Epithelial cell of proximal tubule (primary cell): Measurements from ENCODE around the gene POSTN. TPM values are rescaled to one million over a fixed set of nuclear protein-coding genes. Genes with fewer than 3 reads are reported as not detected.
"Not testable (repeated sequence)": the region's sequence is repeated elsewhere in the genome, so short reads cannot be mapped to it uniquely, and the experiment has no call there.

ENCODE experiments used
- DNase-seq: peaks from one replicate; pipeline ENCODE4 v3.0.0-alpha.2; 2011; ENCODE audit warnings: low read depth
- H3K4me3 ChIP-seq: 2 replicates; pipeline ENCODE4 v1.5.1; 2011; ENCODE audit warnings: low read depth, mild to moderate bottlenecking, low read length
- total RNA-seq: library from RNA; depleted of rRNA; stranded (reverse); fragments of >200 nt; gene quantifications from 2 replicates; pipeline ENCODE4 v1.2.3, GENCODE V29; 2015
- TF ChIP-seq, protein P1 (sequence below): conservative IDR thresholded peaks from 2 replicates; pipeline ENCODE4 v1.5.1; 2012; ENCODE audit warnings: low read depth, mild to moderate bottlenecking, low read length

The POSTN gene
- total RNA-seq, 1 donor from 2014 or later = 0.52 TPM

DNA sequence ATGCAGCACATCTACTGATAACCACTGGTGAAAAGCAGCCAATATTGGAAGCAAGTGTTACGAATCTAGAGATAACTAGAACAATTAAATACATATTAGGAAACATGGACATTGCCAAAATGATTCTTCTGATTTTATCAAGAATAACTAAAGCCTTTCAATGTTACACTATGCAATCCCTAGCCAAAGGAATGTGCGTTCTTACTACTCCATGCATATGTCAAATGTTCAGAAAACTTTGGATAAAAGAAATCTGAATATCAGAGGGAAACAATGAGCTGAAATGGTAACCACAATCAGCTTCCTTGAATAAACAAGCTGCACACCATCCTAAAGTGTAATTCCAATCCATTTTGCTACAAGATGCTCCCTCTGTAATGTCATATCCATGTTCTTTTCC, 951 bp upstream of the POSTN start:
- TF ChIP-seq, protein P1, sequence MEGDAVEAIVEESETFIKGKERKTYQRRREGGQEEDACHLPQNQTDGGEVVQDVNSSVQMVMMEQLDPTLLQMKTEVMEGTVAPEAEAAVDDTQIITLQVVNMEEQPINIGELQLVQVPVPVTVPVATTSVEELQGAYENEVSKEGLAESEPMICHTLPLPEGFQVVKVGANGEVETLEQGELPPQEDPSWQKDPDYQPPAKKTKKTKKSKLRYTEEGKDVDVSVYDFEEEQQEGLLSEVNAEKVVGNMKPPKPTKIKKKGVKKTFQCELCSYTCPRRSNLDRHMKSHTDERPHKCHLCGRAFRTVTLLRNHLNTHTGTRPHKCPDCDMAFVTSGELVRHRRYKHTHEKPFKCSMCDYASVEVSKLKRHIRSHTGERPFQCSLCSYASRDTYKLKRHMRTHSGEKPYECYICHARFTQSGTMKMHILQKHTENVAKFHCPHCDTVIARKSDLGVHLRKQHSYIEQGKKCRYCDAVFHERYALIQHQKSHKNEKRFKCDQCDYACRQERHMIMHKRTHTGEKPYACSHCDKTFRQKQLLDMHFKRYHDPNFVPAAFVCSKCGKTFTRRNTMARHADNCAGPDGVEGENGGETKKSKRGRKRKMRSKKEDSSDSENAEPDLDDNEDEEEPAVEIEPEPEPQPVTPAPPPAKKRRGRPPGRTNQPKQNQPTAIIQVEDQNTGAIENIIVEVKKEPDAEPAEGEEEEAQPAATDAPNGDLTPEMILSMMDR = no peak
- no peak overlapping the region for H3K4me3 ChIP-seq
- no peak for DNase-seq

DNA sequence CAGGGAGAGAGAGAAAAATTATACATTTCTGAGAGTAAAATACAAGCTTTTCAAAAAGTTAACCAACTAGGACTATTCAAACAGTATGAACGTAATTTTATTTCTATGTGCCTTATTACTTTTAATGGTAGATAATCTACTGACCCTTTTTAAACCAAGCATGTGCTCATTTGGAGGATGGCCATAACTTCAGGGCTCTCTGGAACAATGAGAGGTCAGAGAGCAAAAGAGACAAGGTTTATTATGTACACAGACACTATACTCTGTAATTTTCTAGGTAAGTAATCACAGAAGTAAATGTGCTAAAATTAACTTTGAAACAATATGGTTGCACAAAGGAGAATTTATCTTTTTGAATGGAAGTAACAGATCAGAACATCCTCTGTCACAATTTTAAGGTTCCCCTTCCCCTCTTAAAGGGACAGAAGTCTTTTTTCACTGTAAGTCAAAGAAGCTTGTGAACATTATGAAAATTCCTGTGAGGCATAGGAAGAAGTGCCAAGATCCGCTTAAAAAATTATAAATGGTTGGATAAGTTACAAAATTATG, 1.0 kb downstream of the POSTN start:
- no peak for DNase-seq
- TF ChIP-seq, protein P1 = no peak
- no peak overlapping the region for H3K4me3 ChIP-seq

DNA sequence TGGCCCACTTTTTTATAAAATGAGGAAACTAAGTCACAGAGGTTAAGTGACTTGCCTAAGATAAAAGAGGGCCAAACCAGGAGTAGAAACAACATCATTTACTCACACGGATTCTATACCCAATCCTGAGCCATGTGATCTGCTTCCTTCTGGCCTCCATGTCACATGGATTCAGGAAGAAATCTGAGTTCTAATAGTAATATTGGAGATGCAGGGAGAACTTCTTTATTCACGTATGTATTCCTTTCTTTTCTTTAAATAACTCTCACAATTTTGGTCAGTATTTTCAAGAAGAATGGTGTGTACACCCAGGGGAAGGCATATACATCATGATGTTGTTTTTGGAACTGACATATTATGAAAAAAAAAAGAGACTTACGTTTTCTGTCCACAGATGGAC, 1.8 kb downstream of the POSTN start:
- H3K4me3 ChIP-seq = no peak overlapping the region
- no peak for DNase-seq
- TF ChIP-seq, protein P1 = no peak

DNA sequence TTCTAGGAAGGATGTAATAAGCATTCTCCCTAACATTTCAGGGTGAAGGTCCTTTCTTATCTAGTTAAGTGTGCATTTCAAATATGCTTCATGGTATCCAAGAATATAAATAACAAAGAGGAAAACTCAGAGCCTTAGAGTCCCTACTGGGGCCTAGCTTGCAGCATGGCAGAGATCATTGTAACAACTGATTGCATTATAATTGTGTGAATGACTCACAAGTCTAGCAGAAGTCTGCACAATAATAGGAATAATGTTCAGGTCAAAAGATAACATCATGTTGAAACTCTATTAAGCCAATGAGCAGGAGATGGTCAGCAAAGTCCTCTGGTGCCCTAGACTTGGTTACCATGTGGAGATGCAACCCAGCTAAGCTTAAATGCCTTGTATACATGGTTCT, 3.4 kb downstream of the POSTN start:
- TF ChIP-seq, protein P1 = no peak
- H3K4me3 ChIP-seq = no peak overlapping the region
- DNase-seq = no peak

DNA sequence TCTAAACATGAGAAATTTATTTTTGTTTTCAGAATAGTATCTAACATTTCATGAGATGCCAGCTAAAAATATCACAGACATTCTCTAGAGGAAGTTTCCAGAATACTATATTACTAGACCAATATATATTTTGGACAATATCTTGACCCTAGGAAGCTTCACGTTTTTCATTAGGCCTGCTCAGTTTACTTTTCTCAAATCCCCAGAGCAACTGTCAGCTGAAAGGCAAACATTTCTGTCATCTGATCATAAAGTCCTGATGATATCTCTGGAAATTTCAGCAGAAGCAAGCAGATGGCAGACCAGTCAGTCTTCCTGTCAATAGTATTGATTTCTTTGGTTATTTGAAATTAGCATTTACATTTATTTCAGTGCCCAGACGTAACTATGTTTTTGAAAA, 4.0 kb downstream of the POSTN start:
- DNase-seq = no peak
- TF ChIP-seq, protein P1 = no peak
- H3K4me3 ChIP-seq = no peak overlapping the region

DNA sequence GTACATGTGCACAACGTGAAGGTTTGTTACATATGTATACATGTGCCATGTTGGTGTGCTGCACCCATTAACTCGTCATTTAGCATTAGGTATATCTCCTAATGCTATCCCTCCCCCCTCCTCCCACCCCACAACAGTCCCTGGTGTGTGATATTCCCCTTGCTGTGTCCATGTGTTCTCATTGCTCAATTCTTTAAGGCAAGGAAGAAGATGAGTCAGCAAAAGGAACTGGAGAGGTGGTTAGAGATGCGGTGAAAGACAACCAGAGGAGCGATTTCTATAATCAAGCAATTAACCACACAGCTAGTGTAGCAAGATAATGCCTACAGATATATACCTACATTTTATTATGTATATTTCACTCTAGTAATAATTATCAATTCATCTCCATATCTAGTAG, 9.2 kb downstream of the POSTN start:
- DNase-seq, H3K4me3 ChIP-seq: not testable (repeated sequence)

DNA sequence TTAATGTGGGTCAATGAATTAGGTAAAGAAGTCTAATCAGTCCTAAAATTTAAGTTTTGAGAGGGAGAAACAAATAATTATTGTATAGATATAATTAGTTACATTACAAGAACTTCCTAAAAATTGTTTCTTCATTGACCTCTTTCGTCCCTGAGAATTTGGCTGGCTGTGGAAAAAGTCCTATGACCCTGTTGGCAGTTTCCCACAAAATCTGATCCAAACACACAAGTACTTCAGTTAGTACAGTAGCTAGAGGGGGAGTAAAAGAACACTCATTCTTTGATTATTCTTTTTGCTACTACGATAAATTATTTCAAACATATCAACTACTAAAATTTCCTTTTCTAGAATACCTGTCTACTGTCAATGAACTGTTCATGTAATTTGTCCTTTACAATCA, 11.3 kb downstream of the POSTN start:
- TF ChIP-seq, protein P1 = no peak
- DNase-seq = no peak

DNA sequence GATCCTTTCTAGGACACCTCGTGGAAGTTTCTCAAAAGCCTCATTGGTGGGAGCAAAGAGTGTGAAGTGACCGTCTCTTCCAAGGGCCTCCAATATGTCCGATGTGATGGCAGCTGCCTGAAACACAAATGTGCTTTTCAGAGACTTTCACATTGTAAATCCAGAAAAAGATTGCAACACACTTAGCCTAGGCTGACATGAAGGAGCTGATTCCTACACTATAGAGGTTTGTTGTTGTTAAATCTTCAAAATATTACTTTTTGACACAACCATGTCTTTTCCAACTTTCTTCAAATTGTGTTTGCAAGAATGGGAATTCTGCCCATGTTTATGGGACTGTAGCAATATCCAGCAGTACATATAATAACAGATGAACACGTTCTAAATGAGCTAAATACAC, 12.4 kb downstream of the POSTN start:
- DNase-seq = no peak
- TF ChIP-seq, protein P1 = no peak
- H3K4me3 ChIP-seq = no peak overlapping the region

More for the DNA sequence above, 11.3 kb downstream of the POSTN start:
- H3K4me3 ChIP-seq = no peak overlapping the region
